HG03469 (cell line): Measurements from ENCODE around the gene EIF2B4.
A peak's percentile ranks its signal among the peaks of the same experiment; 100 is the strongest.
"Not testable (repeated sequence)": the region's sequence is repeated elsewhere in the genome, so short reads cannot be mapped to it uniquely, and the experiment has no call there.

Experiments
- ATAC-seq: cut with Tn5 transposase; IDR thresholded peaks from one replicate; pipeline ENCODE4 v1.9.1; 2021; ENCODE audit warnings: mild to moderate bottlenecking, moderate library complexity, moderate number of reproducible peaks; ENCODE audit not compliant: unreplicated experiment

Gene EIF2B4

DNA sequence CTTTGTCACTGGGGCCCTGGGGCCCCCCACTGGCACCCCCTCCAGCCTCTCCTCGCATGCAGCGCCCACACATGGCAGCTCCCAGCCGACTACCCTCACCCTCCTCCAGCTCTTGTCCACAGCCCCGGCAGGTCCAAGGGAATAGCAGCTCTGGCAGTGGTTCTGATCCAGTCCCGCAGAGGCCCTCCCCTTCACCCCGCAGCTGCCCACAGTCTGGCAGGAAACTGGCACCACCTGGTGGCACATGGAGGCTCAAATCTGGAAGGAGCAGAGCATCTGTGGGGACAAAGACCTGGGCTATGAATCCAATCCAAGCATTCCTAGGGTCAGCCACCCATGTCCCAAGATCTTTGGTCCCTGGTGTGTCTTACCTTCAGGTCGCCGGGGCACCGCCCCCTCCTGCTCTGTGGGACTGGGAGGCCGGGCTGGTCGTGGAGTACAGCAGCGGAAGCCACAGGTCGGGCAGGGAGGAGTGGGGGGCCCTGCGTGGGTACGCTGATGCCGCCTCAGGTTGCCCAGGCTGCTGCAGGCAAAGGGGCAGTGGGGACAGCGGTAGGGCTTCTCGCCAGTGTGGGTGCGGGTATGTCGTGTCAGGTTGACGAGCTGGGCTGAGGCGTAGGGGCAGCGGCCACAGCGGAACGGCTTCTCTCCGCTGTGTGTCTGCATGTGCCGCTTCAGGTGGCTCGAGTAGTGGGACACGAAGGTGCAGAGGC is 8.1 kb upstream of the EIF2B4 start:
- no peak for ATAC-seq

DNA sequence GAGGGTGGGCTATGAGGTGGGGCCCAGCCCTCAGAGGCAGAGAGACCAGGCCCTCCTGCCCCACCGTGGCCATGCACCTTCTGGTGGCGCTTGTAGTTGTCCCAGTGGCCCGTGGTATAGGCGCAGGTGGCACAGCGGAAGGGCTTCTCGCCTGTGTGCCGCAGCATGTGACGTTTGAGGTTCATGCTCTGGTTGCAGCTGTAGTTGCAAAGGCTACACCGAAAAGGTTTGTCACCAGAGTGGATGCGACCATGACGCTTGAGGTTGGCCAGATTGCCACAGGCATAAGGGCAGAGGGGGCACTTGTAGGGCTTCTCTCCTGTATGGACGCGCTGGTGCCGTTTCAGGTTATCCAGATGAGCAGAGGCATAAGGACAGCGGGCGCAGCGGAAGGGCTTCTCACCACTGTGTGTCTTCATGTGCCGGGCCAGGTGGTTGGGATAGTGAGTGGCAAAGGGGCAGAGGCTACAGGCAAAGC is 7.5 kb upstream of the EIF2B4 start:
- ATAC-seq: no peak

DNA sequence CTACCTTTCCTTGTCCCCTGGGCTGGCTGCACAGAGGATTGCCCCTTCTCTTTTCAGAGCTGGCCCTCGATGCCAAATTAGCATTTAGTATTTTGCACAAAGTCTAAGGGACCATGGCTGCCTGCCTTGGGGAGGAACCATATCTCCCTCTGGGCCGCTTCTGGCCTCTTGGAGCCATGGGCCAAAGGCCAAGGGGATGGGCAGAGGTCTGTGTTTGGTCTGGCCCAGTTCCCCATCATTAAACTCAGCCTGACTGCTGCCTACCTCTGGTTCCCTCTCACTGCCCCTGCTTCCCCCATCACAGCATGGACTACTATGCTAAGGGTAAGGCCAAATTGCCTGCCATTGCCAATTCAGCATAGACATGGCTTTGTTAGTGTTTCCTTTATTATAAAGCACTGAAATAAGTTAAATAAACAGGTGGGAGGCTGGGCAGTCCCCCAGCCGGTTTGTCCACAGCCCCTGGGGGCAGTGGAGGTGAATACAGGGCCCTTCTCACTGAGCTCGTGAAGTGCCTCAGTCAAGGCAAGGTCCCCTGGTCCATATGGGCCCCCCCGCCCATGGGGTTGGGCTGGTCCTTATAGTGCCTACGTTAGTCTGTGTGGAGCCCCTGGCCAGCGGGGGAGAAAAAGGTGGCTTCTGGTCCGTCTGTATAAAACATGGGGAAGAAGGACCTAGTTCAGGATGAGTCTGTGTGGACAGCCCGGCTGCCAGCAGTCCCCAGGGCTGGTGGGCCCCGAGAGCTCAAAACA is 6.9 kb upstream of the EIF2B4 start:
- no peak for ATAC-seq

GRCh38 chr2:27376151-27376865 is 6.2 kb upstream of the EIF2B4 start:
- no peak for ATAC-seq

DNA sequence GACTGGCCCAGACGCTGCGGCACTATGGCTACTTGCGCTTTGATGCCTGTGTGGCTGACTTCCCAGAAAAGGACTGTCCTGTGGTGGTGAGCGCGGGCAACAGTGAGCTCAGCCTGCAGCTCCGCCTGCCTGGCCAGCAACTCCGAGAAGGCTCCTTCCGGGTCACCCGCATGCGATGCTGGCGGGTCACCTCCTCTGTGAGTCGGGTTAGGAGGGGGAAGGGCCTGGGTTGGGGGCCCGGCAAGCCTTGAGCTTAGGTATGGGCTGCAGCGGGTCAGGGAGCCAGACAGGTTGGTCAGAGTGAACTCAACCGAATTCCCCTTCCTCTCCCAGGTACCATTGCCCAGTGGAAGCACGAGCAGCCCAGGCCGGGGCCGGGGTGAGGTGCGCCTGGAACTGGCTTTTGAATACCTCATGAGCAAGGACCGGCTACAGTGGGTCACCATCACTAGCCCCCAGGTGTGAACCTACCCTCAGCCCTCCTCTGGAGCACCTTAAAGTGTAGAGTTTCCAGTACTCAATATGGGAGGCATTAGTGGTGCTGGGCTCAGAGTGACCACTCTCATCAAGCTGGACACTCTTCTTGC is 5.5 kb upstream of the EIF2B4 start:
- no peak for ATAC-seq

- no peak for ATAC-seq
These were observed 3.4 kb upstream of the EIF2B4 start for GRCh38 chr2:27373567-27373966.

- ATAC-seq: no peak
These were observed 2.8 kb upstream of the EIF2B4 start for GRCh38 chr2:27372937-27373336.

DNA sequence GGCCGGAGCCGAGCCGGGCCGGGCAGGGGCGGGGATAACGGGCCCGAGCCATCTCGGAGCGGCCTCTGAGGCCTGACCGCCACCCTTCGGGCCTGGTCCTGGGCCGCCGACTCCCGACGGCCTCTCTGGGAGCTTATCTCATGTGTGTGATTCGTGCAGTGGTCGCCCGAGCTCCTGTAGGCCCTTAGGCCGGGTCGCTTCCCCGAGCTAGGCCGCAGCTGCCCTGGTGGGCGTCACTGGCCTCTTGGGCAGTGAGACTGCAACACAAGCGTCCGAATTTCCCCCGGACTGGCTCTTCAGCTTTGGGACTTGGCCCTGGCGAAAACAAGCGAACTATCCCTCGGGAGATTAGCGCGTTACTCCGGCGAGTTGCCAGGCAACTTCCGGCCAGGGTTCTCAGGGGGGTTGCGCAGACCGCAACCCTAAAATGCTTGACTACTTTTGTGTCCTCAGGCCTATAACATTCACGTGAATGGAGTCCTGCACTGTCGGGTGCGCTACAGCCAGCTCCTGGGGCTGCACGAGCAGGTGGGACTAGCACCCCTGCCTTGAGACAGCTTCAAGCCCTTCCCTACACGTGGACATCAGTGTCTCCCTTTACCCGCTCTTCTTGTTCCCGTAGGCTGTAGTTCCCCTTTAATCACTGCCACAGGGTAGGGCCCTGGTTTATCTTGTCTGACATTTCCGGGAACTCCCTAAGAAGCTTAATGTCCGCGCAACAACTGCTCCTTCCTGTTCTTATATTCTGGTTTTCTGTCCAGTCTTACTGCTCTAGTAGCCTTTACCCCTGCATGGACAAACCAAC is 880 bp upstream of the EIF2B4 start:
- peak; percentile 8 for ATAC-seq

- peak; percentile 8 for ATAC-seq
These were observed 590 bp downstream of the EIF2B4 start for GRCh38 chr2:27369471-27370025.

GRCh38 chr2:27363933-27364332 is 6.2 kb downstream of the EIF2B4 start:
- no peak for ATAC-seq

- no peak for ATAC-seq
These were observed 7.3 kb downstream of the EIF2B4 start for GRCh38 chr2:27362678-27363420.

DNA sequence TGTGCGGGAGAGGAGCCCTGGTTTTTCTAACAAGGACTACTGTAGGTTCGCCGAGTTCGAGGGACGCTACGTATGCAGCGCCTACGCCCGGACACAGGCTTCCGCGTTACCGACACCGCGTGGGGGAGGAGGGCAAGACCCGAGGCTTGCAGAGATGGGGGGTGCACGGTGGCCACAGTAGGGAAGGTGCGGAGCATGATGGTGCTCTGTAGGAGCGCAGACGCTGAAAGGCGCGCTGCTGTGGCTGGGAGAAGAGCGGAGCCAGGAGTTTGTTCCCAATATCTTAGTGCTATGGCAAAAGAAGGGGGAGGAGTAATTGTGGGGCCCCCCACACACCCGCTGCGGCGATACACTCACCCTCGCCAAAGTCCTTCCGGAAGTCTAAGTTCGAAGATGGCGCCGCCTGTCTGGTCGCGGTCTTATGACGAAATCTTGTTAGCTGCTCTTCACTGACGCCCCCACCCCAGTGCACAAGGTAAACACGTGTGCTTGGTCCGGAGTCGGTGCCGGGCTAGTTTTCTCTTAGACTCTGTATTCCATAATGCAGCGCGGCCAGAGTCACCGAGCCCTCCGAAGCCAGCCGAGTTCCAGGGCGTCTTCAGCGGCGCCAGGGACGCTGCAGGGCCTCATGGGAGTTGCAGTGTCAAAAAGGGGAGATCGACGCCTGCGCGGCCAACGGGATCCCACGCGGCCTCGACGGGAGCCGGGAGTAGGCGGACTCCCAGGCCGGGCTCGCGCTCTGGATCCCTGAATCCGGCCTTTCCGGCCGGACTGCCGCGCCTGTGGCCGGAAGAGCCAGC is 13.6 kb downstream of the EIF2B4 start, which contains the start of gene GTF3C2:
GTF3C2 (minus strand) TSS at position 383 of the 800 bp plus-strand sequence. CDS start 13,210 bp downstream, outside the sequence.
- ATAC-seq: peak; percentile 58

DNA sequence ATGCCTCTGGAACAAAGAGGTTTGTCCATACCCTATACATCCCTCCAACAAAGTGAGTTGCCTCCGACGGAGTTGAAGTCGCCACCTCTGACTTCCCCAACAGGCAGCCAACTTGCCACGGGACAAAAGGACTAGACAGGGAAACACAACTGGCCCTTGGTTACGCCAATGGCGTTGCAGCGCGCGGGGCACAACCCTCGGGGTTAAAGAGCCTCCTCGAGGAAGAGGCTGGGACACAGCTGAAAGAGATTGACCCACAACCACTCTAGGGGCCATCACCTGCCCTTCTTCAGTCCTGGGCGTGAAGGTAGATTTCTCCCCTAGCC is 14.1 kb downstream of the EIF2B4 start:
- peak; percentile 25 for ATAC-seq

DNA sequence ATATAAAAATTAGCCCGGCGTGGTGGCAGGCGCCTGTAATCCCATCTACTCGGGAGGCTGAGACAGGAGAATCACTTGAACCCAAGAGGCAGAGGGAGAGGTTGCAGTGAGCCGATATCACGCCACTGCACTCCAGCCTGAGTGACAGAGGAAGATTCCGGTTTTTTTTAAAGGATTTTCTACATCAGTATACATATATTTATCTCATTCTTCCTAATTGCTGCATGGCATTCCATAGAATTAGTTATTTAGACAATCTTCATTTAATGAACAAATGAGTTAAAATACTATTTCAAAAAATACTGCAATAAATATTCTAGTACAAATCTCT is 15.6 kb downstream of the EIF2B4 start:
- ATAC-seq: no peak

DNA sequence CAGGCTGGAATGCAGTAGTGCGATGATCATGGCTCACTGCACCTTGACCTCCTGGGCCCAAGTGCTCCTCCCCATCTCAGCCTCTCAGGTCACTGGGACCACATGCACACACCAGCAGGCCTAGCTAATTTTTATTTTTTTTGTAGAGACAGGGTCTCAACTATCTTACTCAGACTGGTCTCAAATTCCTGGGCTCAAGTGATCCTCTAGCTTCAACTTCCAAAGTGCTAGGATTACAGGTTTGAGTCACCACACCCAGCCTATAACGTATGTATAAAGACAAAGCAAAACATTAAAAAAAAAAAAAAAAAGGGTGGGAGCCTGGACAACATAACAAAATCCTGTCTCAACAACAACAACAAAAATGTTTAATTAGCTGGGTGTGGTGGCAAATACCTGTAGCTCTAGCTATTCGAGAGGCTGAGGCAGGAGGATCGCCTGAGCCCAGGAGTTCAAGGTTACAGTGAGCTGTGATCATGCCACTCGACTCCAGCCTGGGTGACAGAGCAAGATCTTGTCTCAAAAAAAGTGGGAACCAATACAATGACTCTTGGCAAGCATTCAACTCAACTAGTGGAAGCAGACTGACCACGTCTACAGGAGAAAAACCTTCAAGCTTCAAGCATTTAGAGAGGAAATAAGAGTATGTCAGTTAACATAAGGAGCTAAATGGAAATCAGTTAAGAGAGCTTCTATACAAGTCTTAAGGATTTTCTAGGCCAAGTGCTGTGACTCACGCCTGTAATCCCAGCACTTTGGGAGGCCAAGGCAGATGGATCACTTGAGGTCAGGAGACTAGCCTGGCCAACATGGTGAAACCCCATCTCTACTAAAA is 16.2 kb downstream of the EIF2B4 start:
- ATAC-seq: no peak

DNA sequence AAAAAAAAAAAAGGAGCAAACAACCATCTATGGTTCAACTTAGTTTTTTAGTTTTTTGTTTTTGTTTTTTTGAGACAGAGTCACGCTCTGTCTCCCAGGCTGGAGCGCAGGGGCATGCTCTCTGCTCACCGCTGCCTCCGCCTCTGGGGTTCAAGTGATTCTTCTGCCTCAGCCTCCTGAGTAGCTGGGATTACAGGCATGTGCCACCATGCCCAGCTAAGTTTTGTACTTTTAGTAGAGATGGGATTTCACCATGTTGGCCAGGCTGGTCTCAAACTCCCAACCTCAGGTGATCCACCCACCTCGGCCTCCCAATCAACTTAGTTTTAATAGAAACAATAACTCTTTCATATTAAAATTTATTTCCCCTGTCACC is 16.8 kb downstream of the EIF2B4 start:
- ATAC-seq: not testable (repeated sequence)

DNA sequence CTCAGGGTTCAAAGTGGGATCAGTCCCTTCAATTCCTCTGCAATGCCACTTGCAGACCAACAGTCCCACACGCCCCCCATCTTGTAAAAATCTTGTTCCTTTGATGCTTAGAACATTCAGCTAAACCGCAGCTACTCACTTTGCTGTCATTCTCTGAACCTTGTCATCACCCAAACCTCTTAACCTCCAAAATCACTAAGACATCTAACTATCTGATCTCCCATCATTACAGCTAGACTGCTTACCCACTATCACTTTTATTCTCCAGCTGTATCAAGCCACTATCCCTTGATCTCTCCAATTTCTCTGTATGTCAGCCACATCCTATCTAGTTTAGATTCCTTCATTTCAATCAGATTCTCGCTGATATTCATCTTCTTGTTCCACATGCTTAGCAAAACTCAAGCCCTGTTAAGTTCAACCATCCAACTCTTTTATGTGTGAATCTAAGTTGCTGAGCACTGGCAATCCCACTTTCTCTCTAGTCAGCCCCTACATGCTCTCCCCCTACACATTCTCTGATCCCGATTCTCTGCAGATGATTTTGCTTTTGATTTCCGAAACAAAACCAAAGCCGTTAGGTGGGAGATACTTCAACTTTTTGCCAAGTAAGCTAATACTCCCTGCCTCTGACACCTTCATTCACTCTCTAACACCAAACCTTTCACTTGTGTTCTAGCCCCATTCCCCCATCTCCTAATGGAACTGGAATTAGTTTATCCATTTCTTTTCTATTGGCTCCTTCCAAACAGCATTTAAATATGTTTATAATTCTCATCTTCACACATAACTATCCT is 18.1 kb downstream of the EIF2B4 start:
- no peak for ATAC-seq
